NCI-H748 treated with DMSO at 0.1 percent for 48 hours (cell line): ENCODE data around the gene CAD.
A peak's percentile ranks its signal among the peaks of the same experiment; 100 is the strongest.
"Not testable (repeated sequence)": the region's sequence is repeated elsewhere in the genome, so short reads cannot be mapped to it uniquely, and the experiment has no call there.

Source experiments
- DNase-seq: peaks from one replicate; lab custom pipeline; 2025; lab: John Stamatoyannopoulos, UW

Gene CAD

GRCh38 chr2:27256855-27257454, 39.8 kb downstream of the CAD start:
- no peak for DNase-seq

DNA sequence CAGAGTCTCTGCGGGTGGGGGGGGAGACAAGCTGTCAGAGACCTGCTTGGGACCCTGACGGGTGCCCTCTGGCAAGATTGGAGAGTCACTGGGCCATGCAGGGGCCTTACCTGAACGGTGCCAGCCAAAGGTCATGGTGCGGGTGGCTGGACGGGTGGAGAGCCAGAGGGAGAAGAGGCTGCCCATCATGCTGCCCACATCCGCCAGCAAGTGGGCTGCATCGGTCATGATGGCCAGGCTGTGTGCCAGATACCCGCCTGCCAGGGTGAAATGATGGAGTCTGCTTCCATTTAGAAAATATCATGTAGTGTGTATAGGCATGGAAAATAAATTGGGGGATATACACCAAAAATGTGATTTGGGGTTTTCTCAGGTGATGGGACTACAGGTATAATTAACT, 40.9 kb downstream of the CAD start:
- DNase-seq = no peak

DNA sequence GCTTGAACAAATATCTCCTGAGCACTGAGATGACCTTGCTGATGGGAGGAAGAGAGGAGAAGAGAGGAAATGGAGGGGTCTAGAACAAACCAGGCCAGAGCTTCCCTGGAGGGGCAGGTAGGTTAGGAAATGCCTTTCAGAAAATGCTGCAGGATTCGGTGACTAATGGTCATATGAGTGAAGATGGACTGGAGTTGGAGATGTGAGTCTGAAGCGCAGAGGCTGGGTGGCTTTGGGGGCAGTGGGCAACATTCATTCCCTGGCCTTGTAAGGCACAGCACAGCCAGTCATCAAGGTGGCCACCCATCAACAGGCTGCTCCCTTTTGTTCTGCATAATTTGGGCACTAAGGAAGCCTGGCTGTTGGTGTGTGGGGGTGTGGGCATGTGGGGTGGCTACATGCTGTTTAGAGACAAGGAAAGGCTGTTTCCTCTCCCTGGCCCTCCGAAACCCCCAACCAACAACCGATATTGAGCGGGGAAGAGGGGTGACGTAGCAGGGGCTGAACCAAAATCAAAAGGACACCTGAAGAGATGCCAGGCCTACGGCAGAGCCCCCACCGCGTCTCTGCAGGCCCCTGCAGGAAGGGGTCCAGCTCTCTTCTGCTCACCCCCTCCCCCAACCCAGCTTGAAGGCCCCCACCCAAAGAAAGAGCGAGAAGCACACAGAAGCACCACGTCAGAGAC, 44.2 kb downstream of the CAD start:
- no peak for DNase-seq

- no peak for DNase-seq
Measured at GRCh38 chr2:27261926-27262298, 44.7 kb downstream of the CAD start.

- DNase-seq = peak; percentile 49
Measured at GRCh38 chr2:27262379-27263286, 45.5 kb downstream of the CAD start, which contains the start of gene SLC30A3. SLC30A3 (minus strand) TSS chr2:27263047; CDS start chr2:27262906, 141 bp downstream.

GRCh38 chr2:27263287-27264252, 46.4 kb downstream of the CAD start:
- peak; percentile 25 for DNase-seq

DNA sequence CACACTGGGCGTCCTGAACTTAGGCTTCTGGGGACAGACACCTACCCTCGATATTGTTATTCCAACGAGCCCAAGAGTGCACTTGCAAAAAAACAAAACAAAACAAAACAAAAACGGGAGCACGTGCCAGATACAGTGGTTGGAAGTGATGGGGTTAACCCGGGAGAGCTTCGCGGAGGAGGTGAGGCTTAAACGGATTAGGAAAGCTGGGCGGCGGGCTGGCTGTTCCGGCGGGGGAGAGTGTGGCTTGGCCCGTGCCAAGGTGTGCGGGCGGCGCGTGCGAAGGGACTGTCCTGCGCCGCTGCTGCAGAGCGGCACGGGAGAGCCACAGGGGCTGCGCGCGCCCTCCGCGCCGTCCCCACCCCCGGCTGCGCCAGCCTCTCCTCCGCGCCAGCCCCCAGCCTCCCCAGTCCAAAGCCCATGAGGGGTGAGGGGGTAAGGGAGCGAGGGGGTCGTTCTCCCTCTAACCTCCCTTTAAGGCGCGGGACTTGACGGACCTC, 47.1 kb downstream of the CAD start:
- DNase-seq = no peak

DNA sequence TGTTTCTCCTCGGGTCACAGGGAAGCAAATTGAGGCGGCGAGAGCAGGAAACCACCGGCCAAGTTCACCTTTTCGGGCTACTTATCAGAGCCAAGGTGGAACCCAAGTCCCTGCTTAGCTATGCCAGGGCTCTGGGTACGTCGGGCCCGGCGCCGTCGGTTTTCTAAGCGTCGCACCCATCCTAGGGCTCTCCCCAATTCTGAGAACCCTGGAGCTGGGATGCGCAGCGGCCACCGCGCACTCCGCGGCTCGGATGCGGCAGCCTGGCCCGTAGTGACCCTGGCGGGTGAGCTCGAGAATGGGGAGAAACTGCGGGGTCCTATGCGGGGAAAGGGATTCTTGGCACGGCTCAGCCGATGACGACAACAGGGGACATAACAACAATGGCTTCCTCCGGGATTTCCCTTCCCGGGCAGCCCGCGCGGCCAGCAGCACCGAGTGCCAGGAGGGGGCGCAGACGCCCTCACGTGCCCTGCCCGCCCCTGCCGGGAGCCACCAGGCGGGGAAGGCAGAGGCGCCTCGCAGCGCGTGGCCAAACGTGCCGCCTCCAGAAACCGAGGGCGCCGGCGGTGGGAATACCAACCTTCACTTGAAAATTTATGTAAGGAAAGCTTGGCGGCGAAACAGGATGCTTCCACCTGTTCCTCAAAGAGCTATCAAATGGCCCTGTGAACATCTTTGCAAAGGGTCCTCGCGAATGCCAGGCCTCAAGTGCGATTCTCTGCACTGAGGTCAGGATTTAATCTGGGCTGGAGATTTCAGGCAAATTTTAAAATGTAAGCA, 47.8 kb downstream of the CAD start:
- DNase-seq = peak; percentile 33

DNA sequence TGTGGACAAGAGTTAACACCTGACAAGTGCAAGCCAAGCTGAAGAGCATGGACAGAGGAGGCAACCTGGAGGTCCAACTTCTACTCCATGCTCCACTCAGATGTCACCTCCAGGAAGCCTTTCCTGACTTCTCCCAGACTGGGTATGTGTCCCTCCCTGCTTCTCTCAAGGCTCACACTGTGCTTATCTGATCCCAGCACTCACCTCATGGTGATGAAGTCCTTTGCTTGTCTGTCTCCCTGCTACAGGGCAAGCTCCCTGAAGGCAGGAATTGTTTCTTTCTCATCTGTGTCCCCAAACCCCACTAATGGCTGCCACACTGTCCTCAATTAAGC, 48.3 kb downstream of the CAD start:
- no peak for DNase-seq

- not testable (repeated sequence) for DNase-seq
Measured at GRCh38 chr2:27268296-27268695, 51.1 kb downstream of the CAD start.

- no peak for DNase-seq
Measured at GRCh38 chr2:27270131-27270530, 53.0 kb downstream of the CAD start.

- no peak for DNase-seq
Measured at GRCh38 chr2:27270670-27271069, 53.5 kb downstream of the CAD start.

DNA sequence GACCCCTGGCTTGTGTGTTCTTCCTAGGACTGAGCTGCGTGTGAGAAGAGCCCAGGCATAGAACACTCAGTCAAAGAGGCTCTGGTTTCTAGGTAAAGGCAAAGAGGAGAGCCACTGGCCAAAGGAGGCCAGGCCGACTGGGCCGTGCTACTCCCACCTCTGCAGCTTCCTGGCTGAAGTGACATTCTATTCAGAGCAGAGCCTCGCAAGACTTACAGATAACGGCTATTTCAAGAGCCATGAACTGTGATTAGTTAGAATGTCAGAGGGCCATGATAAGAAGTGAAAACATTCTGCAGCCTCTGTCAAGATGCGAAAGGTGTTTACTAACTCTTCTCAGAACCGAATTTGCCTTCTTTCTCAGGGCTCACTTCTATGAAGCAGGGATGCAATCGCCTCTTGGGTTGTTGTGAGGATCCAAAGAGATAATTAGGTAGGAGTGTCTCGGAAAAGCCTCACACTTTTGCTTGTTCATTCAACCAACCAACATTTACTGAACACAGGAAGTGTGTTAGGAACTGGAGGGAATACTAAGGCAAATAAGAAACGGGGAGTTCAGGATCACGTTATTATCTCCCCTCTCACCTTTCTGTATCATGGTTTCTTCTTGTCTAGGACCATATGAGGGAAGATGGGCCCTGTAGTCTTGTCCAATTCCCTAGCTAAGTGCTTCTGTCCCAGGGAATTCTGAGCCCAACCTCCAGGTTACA, 54.6 kb downstream of the CAD start:
- DNase-seq = no peak

DNA sequence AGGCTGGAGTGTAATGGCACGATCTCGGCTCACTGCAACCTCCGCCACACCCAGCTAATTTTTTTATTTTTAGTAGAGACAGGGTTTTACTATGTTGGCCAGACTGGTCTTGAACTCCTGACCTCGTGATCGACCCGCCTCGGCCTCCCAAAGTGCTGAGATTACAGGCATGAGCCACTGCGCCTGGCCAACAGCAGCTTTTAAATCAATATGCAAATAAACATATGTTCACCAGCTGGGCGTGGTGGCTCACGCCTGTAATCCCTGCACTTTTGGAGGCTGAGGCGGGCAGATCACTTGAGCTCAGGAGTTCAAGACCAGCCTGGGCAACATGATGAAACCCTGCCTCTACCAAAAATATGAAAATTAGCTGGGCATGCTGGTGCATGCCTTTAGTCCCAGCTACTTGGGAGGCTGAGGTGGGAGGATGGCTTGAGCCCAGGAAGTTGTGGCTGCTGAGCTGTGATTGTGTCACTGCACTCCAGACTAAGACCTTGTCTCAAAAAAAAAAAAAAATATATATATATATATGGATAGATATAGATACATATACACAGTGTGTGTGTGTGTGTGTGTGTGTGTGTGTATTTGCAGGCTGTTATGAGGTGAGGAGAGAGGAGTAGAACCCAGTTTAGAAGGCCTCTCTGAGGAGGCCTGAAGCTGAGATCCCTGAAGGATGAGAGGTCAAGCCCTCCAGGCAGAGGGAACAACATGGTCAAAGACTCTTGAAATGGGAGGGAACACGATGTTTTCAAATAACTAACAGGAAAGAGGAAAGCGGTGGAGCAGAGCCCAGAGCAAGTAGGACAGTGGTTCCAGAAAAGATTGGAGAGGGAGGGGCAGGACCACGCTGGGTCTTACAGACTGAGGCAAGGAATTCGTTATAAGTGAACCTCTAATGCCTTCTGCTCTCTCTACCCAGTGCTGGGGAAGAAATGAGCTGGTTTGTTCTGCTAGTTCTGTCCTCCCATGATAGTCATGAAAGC, 55.7 kb downstream of the CAD start:
- not testable (repeated sequence) for DNase-seq

- no peak for DNase-seq
Measured at GRCh38 chr2:27275211-27276150, 58.3 kb downstream of the CAD start, which contains the start of gene DNAJC5G. DNAJC5G (plus strand) TSS chr2:27275433; CDS start chr2:27276729, 1,296 bp downstream.

GRCh38 chr2:27278010-27278409, 60.8 kb downstream of the CAD start:
- no peak for DNase-seq

GRCh38 chr2:27280826-27281225, 63.7 kb downstream of the CAD start:
- no peak for DNase-seq

DNA sequence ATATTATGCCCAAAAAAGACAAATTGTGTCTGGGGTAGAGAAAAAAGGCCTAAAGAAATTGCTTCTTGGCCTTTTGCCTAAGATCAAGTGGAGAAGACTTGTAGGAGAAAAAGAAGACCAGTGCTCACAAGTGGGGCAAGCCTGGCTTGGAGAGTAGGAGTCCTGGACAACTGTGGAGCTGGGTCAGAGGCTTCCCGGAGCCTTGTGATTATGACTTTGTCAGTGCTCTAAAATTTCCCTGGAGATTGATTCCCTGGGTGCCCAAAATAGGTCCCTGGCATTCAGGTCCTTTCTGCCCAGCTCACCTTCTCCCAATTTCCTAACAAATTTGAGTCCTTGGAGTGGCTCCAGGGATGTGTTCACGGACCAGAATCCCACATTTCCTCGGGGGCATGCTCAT, 64.3 kb downstream of the CAD start:
- no peak for DNase-seq
